Stimulated activated naive CD8-positive, alpha-beta T cell treated with anti-CD3 and anti-CD28 coated beads, Interleukin-15, amount 100 ng/mL, for 72 hours (primary cell): ENCODE results near the gene KAZN.

Experiments used
- ATAC-seq: fragments of 150-1000 bp; cut with Tn5 transposase; 2 replicates; pipeline ENCODE4 v1.10.0; 2021; ENCODE audit warnings: mild to moderate bottlenecking, moderate library complexity
- DNase-seq, 2 donors: peaks; one replicate each; pipeline ENCODE4 v3.0.0; 2021 to 2022
- H3K27ac Mint-ChIP-seq, 2 donors: one replicate each; pipeline ENCODE4 v1.8.0; 2022; ENCODE audit warnings: mild to moderate bottlenecking in 2 of 2, mixed read lengths in 2 of 2, moderate library complexity in 2 of 2
- H3K27me3 Mint-ChIP-seq: one replicate; pipeline ENCODE4 v1.8.0; 2022; ENCODE audit warnings: mixed read lengths
- H3K4me1 Mint-ChIP-seq: one replicate; pipeline ENCODE4 v1.8.0; 2022; ENCODE audit warnings: mild to moderate bottlenecking, mixed read lengths
- H3K4me3 Mint-ChIP-seq, 2 donors: one replicate each; pipeline ENCODE4 v1.8.0; 2022; ENCODE audit warnings: mild to moderate bottlenecking in 2 of 2, mixed read lengths in 2 of 2, moderate library complexity in 1 of 2
- H3K9me3 Mint-ChIP-seq, 2 donors: one replicate each; pipeline ENCODE4 v1.8.0; 2022; ENCODE audit warnings: mixed read lengths in 2 of 2

Gene KAZN

DNA sequence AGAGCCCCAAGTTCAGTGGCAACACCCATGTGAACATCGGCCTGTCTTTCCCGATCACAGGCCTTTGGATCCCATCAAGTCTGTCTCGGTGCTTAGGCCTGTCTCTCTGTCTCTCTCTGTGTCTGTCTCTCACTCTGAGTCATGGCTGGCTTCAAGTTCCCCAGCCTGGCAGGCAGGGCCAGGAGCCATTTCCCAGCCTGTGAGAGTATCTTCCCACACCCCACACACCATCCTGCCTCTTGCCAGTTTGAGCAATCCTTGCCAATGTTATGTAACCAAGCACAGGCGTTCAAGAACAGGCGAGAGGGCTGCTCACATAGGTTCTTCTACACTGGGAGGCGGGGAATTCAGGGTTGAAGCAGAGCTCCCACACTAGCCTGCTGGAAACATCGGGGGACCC lies 485.1 kb downstream of the KAZN start:
- Mint-ChIP-seq H3K9me3 (no peaks in the 10 kb centered on the region), H3K27ac (peak overlapping the region in 1 of 2 donors; percentile 35), H3K27me3 (no peaks in the 10 kb centered on the region), H3K4me1 (no peaks in the 10 kb centered on the region), H3K4me3 (no peak overlapping the region)
- DNase-seq (no peak), ATAC-seq (no peak)

DNA sequence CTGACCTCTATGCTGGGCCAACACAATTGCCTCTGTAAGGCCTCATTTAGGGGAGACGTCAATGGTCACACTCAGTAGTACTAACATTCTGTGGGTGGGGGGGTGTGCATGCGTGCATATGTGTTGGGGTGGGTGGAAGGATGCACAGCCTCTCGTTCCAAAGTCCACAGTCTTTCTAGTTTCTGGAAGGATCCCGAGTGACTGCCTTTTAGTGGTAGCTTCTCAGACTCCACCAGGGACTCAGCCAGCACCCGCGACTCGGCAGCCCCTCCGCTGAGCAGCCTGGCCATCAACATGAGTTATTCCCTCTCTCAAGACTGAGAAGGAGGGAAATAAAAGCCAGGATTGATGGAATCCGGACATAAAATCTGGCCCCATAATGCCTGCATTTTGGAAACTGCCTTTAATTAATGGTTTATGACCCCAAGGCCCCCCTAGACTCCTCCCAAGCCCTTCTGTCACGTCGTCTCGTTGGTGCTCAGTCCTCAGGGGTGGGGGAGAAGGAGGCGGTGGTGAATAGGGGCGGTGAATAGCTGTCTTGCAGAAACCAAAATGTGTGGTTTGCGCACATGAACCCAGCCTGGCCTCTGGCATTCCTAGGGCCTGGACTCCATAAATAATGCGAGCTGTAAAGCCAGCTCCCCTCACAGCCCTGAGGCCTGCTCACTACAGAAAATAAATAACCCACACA lies 489.9 kb downstream of the KAZN start:
- DNase-seq (no peak), ATAC-seq (no peak)
- Mint-ChIP-seq H3K27ac (no peak overlapping the region), H3K27me3 (peaks cover 7% of the 10 kb centered on the region), H3K9me3 (no peaks in the 10 kb centered on the region), H3K4me1 (peaks cover 12% of the 10 kb centered on the region), H3K4me3 (no peak overlapping the region)

DNA sequence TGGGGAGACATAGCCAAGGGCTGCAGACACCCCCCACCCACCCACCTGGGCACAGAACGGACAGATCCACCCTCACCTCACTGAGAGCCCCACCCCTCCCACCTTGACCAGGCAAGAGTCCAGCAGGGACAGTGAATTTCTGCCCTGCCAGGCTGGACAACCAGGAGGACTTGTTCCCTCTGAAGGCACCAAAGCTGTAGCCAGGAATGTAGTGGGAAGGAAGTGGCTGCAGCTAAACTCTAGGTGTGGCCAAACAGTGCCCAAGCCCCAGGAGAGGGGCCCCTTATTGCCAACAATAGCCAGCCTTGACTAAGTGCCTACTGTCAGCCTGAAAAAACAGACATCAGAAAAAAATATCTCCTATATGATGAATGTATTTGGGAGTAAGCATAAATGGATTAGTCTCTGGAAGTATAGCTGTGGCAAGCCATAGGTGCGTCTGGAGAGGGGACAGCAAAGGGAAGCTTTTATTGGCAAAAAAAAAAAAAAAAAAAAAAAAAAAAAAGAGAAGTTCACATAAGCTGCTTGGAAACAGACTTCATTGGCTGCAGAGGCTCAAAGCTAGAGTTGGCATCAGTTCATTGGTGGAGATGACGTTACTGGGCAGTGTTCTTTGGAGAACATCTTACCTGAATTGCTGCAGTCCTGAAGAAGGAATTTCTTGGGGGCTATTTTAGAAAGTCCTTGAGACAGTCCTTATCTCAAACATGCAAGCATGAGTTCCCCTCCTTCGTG lies 490.9 kb downstream of the KAZN start:
- DNase-seq (no peak), ATAC-seq (no peak)
- Mint-ChIP-seq H3K9me3 (no peaks in the 10 kb centered on the region), H3K27me3 (peaks cover 7% of the 10 kb centered on the region), H3K4me3 (no peak overlapping the region), H3K4me1 (peaks cover 12% of the 10 kb centered on the region), H3K27ac (peak overlapping the region in 1 of 2 donors; percentile 2)

DNA sequence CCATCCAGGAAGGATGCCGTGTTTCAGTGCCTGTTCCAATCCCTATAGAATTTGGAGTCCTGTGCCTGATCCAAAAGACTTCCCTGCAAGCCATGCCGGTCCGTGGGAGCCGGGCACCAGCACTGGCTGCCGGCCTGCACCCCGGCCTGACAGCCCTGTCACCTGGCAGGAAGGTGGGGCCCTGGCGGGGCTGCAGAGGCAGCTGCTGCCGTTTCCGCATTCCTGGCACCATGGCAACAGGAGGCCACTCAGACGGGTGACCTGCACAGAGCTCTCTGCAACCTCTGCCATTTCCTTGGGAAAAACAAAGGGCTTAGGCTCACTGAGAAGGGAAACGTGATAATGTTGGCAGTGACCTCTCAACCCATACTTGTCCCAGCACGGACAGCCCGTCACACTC lies 491.9 kb downstream of the KAZN start:
- Mint-ChIP-seq H3K27ac (no peak overlapping the region), H3K27me3 (peaks cover 7% of the 10 kb centered on the region)
- ATAC-seq: peak; percentile 77

DNA sequence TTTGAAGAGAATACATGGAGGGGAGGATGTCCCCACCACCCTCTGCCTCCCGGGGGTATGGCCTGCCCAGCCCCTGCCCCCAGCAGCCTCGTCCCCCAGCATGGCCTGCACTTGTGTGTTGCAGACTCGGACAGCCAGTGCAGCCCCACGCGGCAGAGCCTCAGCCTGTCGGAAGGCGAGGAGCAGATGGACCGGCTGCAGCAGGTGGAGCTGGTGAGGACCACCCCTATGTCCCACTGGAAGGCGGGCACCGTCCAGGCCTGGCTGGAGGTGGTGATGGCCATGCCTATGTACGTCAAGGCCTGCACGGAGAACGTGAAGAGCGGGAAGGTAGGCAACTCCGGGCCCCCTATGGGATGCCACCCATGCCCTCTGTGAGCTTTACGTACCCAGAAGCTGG lies 495.6 kb downstream of the KAZN start:
- Mint-ChIP-seq H3K4me3 (no peak overlapping the region), H3K27ac (no peak overlapping the region), H3K27me3 (peaks cover 14% of the 10 kb centered on the region), H3K9me3 (no peaks in the 10 kb centered on the region), H3K4me1 (peaks cover 12% of the 10 kb centered on the region)
- peak; percentile 23 for ATAC-seq
- DNase-seq: no peak

More for the DNA sequence above, 491.9 kb downstream of the KAZN start:
- H3K4me1 Mint-ChIP-seq: peaks cover 12% of the 10 kb centered on the region
- DNase-seq: no peak
- no peaks in the 10 kb centered on the region for H3K9me3 Mint-ChIP-seq
- peak overlapping the region in 1 of 2 donors; percentile 27 for H3K4me3 Mint-ChIP-seq

DNA sequence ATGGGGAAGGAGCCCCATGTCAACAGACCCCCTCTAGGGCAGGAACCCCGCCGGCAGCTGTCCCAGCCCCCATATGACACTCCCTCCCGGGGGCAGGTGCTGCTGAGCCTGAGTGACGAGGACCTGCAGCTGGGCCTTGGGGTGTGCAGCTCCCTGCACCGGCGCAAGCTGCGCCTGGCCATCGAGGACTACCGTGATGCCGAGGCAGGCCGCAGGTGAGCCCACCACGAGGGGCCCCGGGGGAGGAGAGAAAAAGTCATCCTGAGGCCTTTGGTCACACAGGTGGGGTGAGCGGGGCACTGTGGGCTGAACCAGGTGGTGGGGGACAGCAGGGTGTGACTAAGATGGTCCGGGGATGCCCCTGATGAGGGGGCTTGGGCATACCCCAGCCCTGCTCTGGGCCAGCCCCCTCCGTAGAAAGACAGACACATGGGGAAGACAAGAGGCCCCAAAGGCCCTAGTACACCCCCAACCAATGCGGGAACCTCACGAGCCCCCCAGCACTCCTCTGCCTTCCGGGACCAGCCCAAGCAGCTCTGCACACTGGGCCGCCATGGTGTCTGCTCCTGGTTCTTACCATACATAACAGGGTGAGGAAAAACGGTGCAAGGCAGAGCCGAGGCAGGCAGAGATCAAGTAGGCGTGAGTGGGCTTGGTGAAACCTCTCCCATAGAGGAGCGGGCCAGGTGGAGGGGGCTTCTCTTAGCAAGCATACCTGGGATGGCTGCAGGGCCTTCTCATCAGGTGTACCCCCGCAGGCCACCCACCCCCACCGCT lies 496.4 kb downstream of the KAZN start:
- H3K4me1 Mint-ChIP-seq: peaks cover 10% of the 10 kb centered on the region
- peaks cover 22% of the 10 kb centered on the region for H3K27me3 Mint-ChIP-seq
- no peak overlapping the region for H3K27ac Mint-ChIP-seq
- ATAC-seq (no peak), DNase-seq (no peak)
- no peaks in the 10 kb centered on the region for H3K9me3 Mint-ChIP-seq
- no peak overlapping the region for H3K4me3 Mint-ChIP-seq

DNA sequence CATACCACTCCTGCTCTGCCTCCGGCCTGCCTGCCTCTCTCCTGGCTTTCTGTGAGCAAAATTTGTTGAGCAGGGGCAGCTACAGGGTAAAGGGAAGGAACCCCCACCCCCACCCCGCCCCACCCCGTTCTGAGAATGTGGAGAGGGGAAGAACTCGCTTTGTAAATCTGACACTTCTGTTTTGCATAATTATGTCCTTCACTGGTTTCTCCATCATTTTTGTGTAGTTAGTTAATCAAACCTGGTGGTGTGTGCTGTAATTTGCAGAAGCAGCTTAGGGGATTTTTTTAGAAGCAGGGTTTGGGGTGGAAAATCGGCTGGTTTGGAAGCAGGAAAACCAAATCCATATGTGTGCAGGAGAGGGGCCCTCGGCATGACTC lies 497.0 kb downstream of the KAZN start:
- Mint-ChIP-seq H3K27me3 (peaks cover 25% of the 10 kb centered on the region), H3K4me1 (peaks cover 4% of the 10 kb centered on the region), H3K27ac (no peak overlapping the region), H3K9me3 (no peaks in the 10 kb centered on the region), H3K4me3 (no peak overlapping the region)
- ATAC-seq (no peak), DNase-seq (no peak)

DNA sequence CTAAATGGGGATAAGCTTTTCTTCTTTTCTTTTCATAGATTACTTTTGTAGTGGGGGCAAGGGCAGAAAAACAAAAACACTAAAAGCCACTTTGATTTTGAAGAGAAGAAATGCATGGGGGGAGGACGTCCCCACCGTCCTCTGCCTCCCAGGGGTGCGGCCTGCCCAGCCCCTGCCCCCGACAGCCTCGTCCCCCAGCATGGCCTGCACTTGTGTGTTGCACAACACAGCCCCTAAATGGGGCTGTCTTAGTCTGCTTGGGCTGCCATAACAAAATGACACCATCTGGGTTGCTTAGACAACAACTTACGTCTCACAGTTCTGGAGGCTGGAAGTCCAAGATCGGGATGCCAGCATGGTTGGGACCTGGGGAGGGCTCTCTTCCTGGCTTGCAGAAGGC lies 497.8 kb downstream of the KAZN start:
- Mint-ChIP-seq H3K4me1 (peaks cover 6% of the 10 kb centered on the region), H3K27ac (no peak overlapping the region), H3K9me3 (no peaks in the 10 kb centered on the region), H3K27me3 (peaks cover 29% of the 10 kb centered on the region), H3K4me3 (no peak overlapping the region)
- ATAC-seq: no peak
- no peak for DNase-seq

DNA sequence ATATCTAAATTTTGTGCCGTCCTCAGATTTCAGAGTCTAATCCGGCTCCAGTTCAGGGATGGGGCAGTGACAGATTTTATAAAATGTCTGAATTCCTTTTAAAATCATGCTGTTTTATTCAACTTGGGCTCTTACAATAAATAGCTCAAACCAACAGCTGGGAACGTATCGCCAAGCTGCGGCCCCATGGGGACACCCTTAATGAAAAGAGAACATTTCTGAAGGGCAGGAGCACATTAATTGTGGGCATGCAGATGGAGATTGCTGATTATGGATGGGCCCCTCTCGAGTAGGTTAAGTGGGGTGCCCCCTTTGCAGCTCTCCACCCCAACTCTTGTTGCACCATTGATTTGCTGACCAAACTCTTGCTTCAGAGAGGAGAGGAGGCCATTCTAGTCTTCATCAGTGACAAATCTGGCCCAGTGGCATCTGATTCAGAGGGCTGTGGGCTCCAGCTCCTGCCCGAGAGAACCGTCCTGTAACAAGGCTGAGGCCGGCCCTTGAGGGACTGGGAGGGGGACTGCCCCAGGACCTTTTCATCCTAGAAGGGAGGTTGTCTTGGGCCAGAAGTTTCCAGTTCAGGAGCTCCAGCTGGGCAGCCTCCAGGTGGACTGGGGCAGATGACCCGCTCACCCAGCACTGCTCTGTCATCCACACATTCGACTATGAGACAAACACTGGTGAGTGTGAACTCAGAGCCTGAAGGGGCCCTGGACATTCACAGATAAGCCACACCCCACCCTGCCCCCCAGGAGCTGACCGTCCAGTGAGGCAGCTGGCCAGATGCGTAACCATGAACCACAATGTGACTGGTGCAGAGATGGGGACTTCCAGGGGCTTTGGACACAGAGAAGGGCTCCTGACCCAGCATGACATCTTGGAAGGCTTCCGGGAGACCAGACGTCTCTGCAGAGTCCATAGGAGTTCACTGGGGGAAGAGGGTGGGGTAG lies 500.0 kb downstream of the KAZN start:
- Mint-ChIP-seq H3K27ac (no peak overlapping the region), H3K27me3 (peaks cover 38% of the 10 kb centered on the region), H3K4me3 (no peak overlapping the region), H3K9me3 (no peaks in the 10 kb centered on the region), H3K4me1 (peaks cover 7% of the 10 kb centered on the region)
- DNase-seq (no peak), ATAC-seq (no peak)

DNA sequence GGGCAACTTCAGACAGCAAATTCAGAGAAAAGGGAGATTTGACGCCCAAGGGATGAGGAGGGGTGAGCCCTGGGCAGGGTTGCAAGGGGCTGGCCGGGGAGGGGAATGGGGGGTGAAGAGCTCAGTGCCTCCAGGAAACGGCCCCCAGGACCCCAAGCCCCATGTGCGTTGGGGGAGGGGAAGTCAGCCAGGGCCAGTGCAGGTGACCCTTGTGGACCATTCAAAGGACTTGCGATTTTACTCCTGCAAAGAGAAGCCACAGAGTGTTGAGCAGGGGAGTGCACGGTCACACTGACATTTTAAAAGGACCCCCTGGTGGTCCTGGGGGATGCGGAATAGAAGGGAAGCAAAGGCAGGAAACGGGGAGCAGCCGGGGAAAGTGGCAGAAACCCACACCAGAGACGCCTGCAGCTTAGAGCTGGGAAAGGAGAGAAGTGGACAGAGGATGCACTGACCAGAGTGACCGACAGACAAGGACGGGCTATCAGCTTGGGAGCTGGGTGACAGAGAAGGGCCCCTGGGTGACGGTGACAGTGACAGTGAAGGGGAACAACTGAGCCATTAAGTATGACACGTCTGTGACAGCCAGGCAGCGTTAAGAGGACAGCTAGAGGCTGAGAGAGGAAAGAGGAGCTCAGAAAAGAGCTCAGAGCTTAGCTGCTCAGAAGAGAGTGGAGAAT lies 501.1 kb downstream of the KAZN start:
- no peak for DNase-seq
- Mint-ChIP-seq H3K4me3 (no peak overlapping the region), H3K27ac (no peak overlapping the region), H3K4me1 (peaks cover 7% of the 10 kb centered on the region), H3K9me3 (no peaks in the 10 kb centered on the region), H3K27me3 (peaks cover 38% of the 10 kb centered on the region)
- no peak for ATAC-seq

DNA sequence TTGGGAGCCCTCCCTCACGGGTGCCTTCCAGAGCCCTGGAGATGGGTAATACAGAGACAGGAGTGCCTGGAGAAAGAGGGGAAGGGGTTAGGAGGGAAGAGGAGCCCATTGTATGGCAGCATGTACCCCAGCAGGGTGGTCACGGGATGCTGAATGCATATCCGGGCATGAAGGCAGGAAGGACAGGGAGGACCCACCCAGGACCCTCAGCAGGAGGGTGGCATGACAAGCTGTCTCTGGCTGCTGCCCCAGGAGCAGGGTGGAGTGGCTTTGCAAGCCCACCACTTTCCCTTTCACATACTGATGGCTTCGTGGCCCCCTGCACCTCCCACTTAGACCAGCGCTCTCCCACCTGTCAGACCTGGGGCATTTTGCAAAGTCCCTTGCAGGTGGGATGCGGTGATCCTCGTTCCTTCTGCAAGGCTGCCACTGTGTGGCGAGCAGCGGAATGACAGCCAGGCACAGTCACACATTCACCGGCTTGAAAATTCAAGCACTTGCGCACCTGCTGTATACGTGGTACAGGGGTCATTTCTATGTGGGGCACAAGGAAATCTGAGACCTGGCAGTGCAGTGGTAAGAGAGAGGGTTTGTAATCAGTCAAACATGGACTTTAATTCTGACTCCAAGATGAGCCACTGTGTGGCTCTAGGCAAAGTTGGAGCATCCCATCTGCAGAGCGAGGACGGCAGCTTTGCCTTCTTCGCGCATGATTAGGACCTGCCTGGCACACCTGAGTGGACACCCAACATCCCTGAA lies 501.8 kb downstream of the KAZN start:
- DNase-seq: peak; percentile 54 to 59
- no peaks in the 10 kb centered on the region for H3K9me3 Mint-ChIP-seq
- H3K4me1 Mint-ChIP-seq: peaks cover 7% of the 10 kb centered on the region
- H3K4me3 Mint-ChIP-seq: no peak overlapping the region
- H3K27ac Mint-ChIP-seq: no peak overlapping the region
- ATAC-seq: peak; percentile 83
- H3K27me3 Mint-ChIP-seq: peaks cover 38% of the 10 kb centered on the region

DNA sequence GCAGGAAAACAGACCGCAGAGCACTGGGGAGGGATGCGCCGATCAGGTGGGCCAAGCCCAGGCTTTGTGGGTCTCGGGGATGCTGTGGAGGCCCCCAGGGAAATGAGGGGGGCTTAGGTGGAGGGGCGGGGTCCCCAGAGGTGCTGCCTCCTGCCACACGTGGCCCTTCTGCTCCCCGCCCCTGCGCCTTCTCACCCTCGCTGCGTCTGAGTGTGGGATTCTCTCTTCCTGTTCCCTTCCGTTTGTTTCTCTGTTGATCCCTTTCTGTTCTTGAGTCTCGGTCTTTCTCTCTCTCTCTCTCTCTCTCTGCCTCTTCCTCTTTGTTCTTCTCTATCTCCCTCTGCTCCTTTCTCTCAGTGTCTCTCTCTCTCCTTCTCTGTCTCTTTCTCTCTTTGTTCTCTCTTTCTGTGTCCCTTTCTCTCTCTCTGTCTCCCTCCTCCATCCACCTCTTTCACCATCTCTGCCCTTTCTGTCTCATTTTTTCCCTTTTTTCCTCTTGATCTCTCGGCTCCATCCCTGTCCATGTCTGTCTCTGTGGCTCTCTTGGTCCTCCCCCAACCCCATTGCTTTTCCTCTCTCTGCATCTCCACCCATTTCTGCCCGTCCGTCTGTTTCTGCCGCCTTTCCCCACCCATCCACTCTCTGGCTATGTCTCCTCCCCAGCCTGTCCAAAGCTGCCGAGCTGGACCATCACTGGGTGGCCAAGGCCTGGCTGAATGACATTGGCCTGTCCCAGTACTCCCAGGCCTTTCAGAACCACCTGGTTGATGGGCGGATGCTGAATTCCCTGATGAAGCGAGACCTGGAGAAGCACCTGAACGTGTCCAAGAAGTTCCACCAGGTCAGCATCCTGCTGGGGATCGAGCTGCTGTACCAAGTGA lies 502.6 kb downstream of the KAZN start:
- Mint-ChIP-seq H3K27ac (no peak overlapping the region), H3K4me3 (peak overlapping the region in 1 of 2 donors; percentile 13), H3K9me3 (no peaks in the 10 kb centered on the region), H3K27me3 (peaks cover 38% of the 10 kb centered on the region), H3K4me1 (peaks cover 7% of the 10 kb centered on the region)
- ATAC-seq: no peak
- no peak for DNase-seq

DNA sequence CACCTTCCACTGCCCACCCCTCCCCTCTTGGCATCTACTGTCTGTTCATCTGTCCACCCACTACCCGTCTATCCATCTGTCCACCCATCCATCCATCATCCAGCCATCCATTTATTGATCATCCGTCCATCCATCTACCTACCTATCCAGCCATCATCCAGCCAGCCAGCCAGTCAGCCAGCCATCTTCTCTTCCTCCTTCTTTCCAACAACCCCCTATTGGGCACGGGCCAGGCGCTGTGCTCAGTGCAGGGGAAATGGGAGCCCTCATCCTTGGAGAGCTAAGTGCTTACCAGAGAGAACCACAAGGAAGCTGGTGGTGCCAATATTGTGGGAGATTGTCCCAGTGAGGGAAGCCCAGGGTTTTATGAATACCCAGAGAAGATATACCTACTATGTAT lies 503.3 kb downstream of the KAZN start:
- ATAC-seq: no peak
- Mint-ChIP-seq H3K27ac (no peak overlapping the region), H3K4me3 (no peak overlapping the region), H3K4me1 (peaks cover 7% of the 10 kb centered on the region), H3K27me3 (peaks cover 43% of the 10 kb centered on the region), H3K9me3 (no peaks in the 10 kb centered on the region)
- DNase-seq: no peak
